Type B pancreatic cell (in vitro differentiated cells): ENCODE data around the gene SMAD6. TPM values are rescaled to one million over a fixed set of nuclear protein-coding genes. Genes with fewer than 3 reads are reported as not detected.
"Not testable (repeated sequence)": the region's sequence is repeated elsewhere in the genome, so short reads cannot be mapped to it uniquely, and the experiment has no call there.

Source experiments
- DNase-seq: peaks from one replicate; pipeline ENCODE4 v3.0.0; 2021; ENCODE audit warnings: mixed read lengths; ENCODE audit not compliant: unreplicated experiment; ENCODE audit errors: extremely low spot score
- H3K27ac Mint-ChIP-seq: 2 replicates; pipeline ENCODE4 v1.8.0; 2021; ENCODE audit warnings: mild to moderate bottlenecking, mixed read lengths
- H3K27me3 Mint-ChIP-seq: 2 replicates; pipeline ENCODE4 v1.8.0; 2021; ENCODE audit warnings: mixed read lengths
- H3K36me3 Mint-ChIP-seq: 2 replicates; pipeline ENCODE4 v1.8.0; 2021; ENCODE audit warnings: mixed read lengths
- H3K4me1 Mint-ChIP-seq: one replicate; pipeline ENCODE4 v1.8.0; 2021; ENCODE audit warnings: mixed read lengths; ENCODE audit not compliant: unreplicated experiment
- H3K4me3 Mint-ChIP-seq: 2 replicates; pipeline ENCODE4 v1.8.0; 2021; ENCODE audit warnings: mild to moderate bottlenecking, mixed read lengths
- H3K9me3 Mint-ChIP-seq: 2 replicates; pipeline ENCODE4 v1.8.0; 2021; ENCODE audit warnings: mixed read lengths
- CTCF ChIP-seq: fragments of 200-600 bp; sonication (generic); conservative IDR thresholded peaks from 2 replicates; pipeline ENCODE4 v1.5.0; 2021; ENCODE audit warnings: antibody characterized with exemption, mild to moderate bottlenecking
- total RNA-seq: library from RNA; stranded (reverse); gene quantifications from 2 replicates; pipeline ENCODE4 v1.2.1, GENCODE V29; 2021; ENCODE audit warnings: low replicate concordance

SMAD6 gene
- total RNA-seq, 1 donor from 2014 or later = 31.7 TPM

GRCh38 chr15:66757030-66757429 is 55.0 kb downstream of the SMAD6 start:
- TF ChIP-seq CTCF = no peak
- H3K9me3 Mint-ChIP-seq = peaks cover 5% of the 10 kb centered on the region
- peaks cover 20% of the 10 kb centered on the region for H3K36me3 Mint-ChIP-seq
- H3K27me3 Mint-ChIP-seq = no peaks in the 10 kb centered on the region
- H3K4me1 Mint-ChIP-seq = peaks cover 29% of the 10 kb centered on the region
- DNase-seq = no peak
- H3K4me3 Mint-ChIP-seq = no peak overlapping the region
- H3K27ac Mint-ChIP-seq = no peak overlapping the region

GRCh38 chr15:66757521-66757920 is 55.5 kb downstream of the SMAD6 start:
- H3K4me1 Mint-ChIP-seq = peaks cover 31% of the 10 kb centered on the region
- no peak for TF ChIP-seq CTCF

GRCh38 chr15:66758217-66758616 is 56.2 kb downstream of the SMAD6 start:
- DNase-seq, H3K9me3 Mint-ChIP-seq, H3K27me3 Mint-ChIP-seq, H3K4me3 Mint-ChIP-seq: not testable (repeated sequence)
- Mint-ChIP-seq H3K27ac (peak overlapping the region; percentile 49), H3K4me1 (peaks cover 35% of the 10 kb centered on the region), H3K36me3 (peaks cover 20% of the 10 kb centered on the region)

More at GRCh38 chr15:66757521-66757920, 55.5 kb downstream of the SMAD6 start:
- no peak overlapping the region for H3K4me3 Mint-ChIP-seq
- peaks cover 5% of the 10 kb centered on the region for H3K9me3 Mint-ChIP-seq
- H3K27me3 Mint-ChIP-seq = no peaks in the 10 kb centered on the region
- H3K36me3 Mint-ChIP-seq = peaks cover 17% of the 10 kb centered on the region
- DNase-seq = no peak
- no peak overlapping the region for H3K27ac Mint-ChIP-seq

GRCh38 chr15:66758844-66759243 is 56.8 kb downstream of the SMAD6 start:
- Mint-ChIP-seq H3K27ac (peak overlapping the region; percentile 49), H3K4me1 (peaks cover 40% of the 10 kb centered on the region), H3K4me3 (peak overlapping the region; percentile 10), H3K36me3 (peaks cover 20% of the 10 kb centered on the region), H3K9me3 (peaks cover 5% of the 10 kb centered on the region), H3K27me3 (no peaks in the 10 kb centered on the region)
- no peak for TF ChIP-seq CTCF
- no peak for DNase-seq

GRCh38 chr15:66760097-66760967 is 58.3 kb downstream of the SMAD6 start:
- Mint-ChIP-seq H3K27ac (peak overlapping the region; percentile 38), H3K4me1 (peaks cover 46% of the 10 kb centered on the region), H3K27me3 (no peaks in the 10 kb centered on the region), H3K4me3 (no peak overlapping the region), H3K9me3 (peaks cover under 1% of the 10 kb centered on the region), H3K36me3 (peaks cover 6% of the 10 kb centered on the region)
- no peak for TF ChIP-seq CTCF
- DNase-seq = no peak

- TF ChIP-seq CTCF = no peak
- peaks cover 55% of the 10 kb centered on the region for H3K4me1 Mint-ChIP-seq
- no peaks in the 10 kb centered on the region for H3K27me3 Mint-ChIP-seq
- H3K36me3 Mint-ChIP-seq = peaks cover 4% of the 10 kb centered on the region
- no peak for DNase-seq
- H3K4me3 Mint-ChIP-seq = peak overlapping the region; percentile 31
- H3K9me3 Mint-ChIP-seq = no peaks in the 10 kb centered on the region
- peak overlapping the region; percentile 38 for H3K27ac Mint-ChIP-seq
These were observed 59.1 kb downstream of the SMAD6 start for GRCh38 chr15:66760968-66761725.
